Stimulated activated CD4-positive, alpha-beta T cell treated with anti-CD3 and anti-CD28 coated beads, Interleukin-4, amount 100 ng/mL, for 24 hours (primary cell): ENCODE data around the gene MBIP.

Source experiments
- DNase-seq: peaks from one replicate; pipeline ENCODE4 v3.0.0-alpha.2; 2020

MBIP gene

DNA sequence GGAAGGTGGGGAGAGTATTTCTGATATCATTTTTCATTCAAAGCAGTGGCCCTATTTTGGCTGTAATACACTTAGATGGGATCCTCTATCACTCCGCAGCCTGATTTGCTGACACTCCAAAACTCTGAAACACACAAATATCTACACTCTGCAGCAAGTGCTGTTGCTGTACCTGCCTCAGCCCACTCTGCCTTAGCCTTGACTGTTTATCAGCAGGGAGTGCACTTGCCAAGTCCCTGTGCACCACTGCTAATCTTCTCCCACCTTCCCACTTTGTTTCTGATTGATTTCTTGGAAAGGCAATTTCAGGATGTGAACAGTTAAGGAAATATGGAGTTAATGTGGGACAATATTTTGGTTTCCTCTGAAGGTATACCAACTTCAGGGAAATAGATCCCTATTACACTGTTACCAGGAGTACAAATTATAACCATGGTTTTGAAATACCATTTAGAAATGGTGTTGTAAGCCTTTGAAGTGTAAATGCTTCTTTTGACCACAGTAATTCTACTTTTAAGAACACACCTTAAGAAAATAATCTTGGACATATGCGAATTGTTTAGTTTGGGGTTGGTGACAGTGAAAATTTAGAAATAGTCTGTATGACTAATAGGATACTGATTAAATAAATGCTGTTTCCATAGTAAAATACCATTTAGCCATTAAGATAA is 59.3 kb downstream of the MBIP start:
- no peak for DNase-seq

DNA sequence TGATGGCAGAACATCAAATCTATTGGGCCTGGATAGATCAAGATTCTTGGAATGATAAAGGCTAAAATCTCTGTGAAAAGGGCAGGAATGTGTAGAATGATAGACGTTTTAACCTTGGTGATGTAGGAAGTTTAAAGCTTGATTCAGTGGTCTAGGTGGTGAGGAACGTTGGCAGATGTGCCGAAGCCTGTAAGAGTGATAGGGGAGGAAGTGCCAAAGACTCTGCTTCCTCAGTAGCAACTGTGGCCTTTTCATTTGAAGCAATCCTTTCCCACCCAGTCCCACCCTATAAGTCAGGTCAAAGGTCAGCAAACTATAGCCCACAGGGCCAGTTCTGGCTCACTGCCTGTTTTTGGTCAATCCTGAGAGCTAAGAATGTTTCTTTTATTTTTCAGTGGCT is 62.2 kb downstream of the MBIP start:
- DNase-seq = no peak

DNA sequence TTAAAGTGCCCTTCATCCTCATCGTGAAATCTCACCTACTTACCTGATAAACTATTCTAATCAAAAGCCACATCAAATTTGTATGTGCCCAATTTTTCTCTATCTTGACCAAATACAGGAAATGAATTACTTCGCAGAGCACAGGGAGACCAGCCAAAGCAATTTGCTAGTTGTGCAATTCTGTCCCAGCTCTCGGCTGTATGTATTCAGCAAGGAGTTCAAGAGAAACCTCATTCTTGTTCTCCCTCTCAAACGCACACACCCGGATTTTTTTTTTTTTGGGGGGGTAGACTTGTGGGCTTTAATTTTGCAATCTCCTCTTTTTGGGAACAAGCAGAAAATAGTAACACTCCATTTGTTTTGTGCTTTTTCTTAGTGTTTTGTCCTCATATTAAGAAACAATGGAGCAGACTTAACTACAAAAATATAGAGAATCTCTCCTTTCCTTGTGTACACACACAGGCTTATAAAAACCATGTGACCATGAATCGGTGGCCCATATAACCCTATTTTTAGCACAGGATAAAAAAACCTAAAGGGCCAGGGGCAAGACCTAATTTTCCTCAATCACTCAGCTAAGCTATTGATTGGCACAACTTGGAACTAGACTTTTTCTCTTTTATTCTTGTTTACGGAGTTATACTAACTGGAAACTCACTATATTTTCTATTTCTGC is 64.2 kb downstream of the MBIP start:
- DNase-seq = no peak

DNA sequence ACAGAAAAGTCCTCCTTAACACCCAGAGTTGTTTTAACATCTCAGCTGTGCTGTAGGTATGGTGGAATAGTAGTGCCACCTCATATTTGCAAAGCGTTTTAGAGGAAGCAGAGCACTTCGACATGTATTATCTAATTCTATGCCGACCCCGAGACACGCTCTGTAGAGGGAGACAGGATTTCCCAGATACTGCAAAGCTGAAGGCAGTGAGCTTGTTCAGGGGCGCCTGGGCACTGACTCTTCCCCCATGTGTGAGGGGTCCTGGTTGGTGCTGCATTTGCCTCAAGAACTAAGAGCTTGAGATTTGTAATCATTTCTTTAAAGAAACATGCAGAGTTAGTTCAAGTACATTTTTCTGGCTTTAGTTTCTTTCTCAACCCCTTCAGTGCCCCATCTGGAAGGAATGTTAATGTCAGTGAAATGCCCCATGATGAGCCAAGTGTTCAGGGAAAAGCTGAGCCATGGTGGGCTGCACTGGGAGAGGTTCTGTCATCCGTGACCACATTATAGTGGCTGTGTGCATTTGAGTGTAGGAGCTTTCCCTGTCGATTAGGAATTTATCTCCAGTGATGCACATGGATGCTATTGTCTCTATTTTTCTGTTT is 66.3 kb downstream of the MBIP start:
- DNase-seq = no peak
